ENCODE measurements around the gene VPREB3.

DNA sequence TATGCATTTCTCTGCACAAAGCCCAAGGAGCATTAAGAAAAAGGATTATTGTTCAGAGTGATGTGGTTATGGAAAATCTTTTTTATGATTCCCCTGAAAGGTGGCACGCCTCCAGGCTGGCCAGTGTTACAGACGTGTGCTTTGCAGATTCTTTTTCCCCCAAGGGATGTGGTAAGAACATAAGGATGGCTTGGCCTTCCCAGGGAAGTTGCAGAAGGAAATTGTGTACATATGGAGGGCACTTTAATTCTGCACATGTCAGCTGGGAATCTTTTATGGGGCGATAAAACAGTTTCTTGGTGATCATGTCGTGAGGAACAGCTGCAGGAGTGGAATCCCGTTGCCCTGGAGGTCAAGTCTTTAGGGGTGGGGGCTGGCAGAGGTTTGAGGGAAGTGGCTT lies 42.2 kb upstream of the VPREB3 start:
- TF ChIP-seq EZH2phosphoT487 (IDR thresholded peaks at IDR 0.05; ENCODE audit: low read depth), result no peak
- TF ChIP-seq, protein P1, sequence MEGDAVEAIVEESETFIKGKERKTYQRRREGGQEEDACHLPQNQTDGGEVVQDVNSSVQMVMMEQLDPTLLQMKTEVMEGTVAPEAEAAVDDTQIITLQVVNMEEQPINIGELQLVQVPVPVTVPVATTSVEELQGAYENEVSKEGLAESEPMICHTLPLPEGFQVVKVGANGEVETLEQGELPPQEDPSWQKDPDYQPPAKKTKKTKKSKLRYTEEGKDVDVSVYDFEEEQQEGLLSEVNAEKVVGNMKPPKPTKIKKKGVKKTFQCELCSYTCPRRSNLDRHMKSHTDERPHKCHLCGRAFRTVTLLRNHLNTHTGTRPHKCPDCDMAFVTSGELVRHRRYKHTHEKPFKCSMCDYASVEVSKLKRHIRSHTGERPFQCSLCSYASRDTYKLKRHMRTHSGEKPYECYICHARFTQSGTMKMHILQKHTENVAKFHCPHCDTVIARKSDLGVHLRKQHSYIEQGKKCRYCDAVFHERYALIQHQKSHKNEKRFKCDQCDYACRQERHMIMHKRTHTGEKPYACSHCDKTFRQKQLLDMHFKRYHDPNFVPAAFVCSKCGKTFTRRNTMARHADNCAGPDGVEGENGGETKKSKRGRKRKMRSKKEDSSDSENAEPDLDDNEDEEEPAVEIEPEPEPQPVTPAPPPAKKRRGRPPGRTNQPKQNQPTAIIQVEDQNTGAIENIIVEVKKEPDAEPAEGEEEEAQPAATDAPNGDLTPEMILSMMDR (IDR thresholded peaks at IDR 0.05; ENCODE audit: low read depth, low read length), result no peak
